H1 (cell line): ENCODE results near the gene SMIM33.
"Not testable (repeated sequence)": the region's sequence is repeated elsewhere in the genome, so short reads cannot be mapped to it uniquely, and the experiment has no call there.

Experiments used
- CREB1 ChIP-seq: IDR thresholded peaks from 2 replicates; pipeline ENCODE4 v1.6.1; 2012; ENCODE audit warnings: inconsistent platforms
- CTBP2 ChIP-seq: IDR thresholded peaks from 2 replicates; pipeline ENCODE4 v1.7.0; 2011; ENCODE audit warnings: borderline replicate concordance, mild to moderate bottlenecking, moderate library complexity, mixed read lengths, low read length; ENCODE audit not compliant: insufficient read depth, insufficient read length
- EZH2 ChIP-seq: fragments of 200-600 bp; sonication (generic); IDR thresholded peaks from 2 replicates; pipeline ENCODE4 v1.7.1; 2012; ENCODE audit warnings: low read depth, mild to moderate bottlenecking, moderate library complexity, low read length, inconsistent platforms; ENCODE audit not compliant: severe bottlenecking
- MAFK ChIP-seq: IDR thresholded peaks from 2 replicates; pipeline ENCODE4 v1.6.1; 2012; ENCODE audit warnings: low read depth, mild to moderate bottlenecking, improper control_type of control experiment, low read length
- POLR2A ChIP-seq, 2 experiments: IDR thresholded peaks; 1 replicate in 1 of 2; 2 replicates in 1 of 2; pipeline ENCODE4 v1.6.1; 2011; ENCODE audit warnings: low read depth in 2 of 2, low read length in 2 of 2, mild to moderate bottlenecking in 2 of 2; ENCODE audit errors: control extremely low read depth in 1 of 2
- RFX5 ChIP-seq: IDR thresholded peaks from 2 replicates; pipeline ENCODE4 v1.6.1; 2011; ENCODE audit warnings: low read depth, low read length, improper control_type of control experiment, borderline replicate concordance
- SAP30 ChIP-seq: fragments of 300-600 bp; sonication (generic); IDR thresholded peaks from 2 replicates; pipeline ENCODE4 v1.7.1; 2012; ENCODE audit warnings: low read length, moderate library complexity, mild to moderate bottlenecking, inconsistent platforms; ENCODE audit not compliant: insufficient read depth, insufficient replicate concordance
- ZNF274 ChIP-seq: IDR thresholded peaks from 2 replicates; pipeline ENCODE4 v1.7.0; 2012; ENCODE audit warnings: low read length, borderline replicate concordance; ENCODE audit errors: extremely low read depth
- TF ChIP-seq, protein P1 (sequence below), 3 experiments: IDR thresholded peaks; 1 replicate in 2 of 3; 2 replicates in 1 of 3; pipeline versions ENCODE4 v1.5.1 to v1.6.1; 2011; ENCODE audit warnings: low read length in 3 of 3, mild to moderate bottlenecking in 3 of 3, inconsistent platforms in 2 of 3, low read depth in 1 of 3, moderate library complexity in 1 of 3; ENCODE audit not compliant: insufficient read depth in 1 of 3; ENCODE audit errors: control extremely low read depth in 1 of 3
- TF ChIP-seq, protein P2 (sequence below): IDR thresholded peaks from 2 replicates; pipeline ENCODE4 v1.6.1; 2012; ENCODE audit warnings: inconsistent platforms

DNA sequence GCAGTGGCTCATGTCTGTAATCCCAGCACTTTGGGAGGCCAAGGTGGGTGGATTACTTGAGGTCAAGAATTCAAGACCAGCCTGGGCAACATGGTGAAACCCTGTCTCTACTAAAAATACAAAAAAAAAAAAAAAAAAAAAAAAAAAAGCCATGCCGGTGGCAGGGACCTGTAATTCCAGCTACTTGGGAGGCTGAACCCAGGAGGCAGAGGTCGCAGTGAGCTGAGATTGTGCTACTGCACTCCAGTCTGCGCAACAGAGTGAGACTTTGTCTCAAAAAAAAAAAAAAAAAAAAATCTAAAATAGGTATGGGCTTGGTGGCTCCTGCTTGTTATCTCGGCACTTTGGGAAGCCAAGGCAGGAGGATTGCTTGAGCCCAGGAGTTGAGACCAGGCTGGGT, 8.9 kb downstream of the SMIM33 start:
- TF ChIP-seq MAFK; ZNF274; POLR2A (IDR thresholded peaks at IDR 0.05; ENCODE audit: control extremely low read depth in 1 of 2, low read depth in 2 of 2, low read length in 2 of 2); RFX5; CREB1; CTBP2; EZH2; SAP30: not testable (repeated sequence)
- TF ChIP-seq, protein P1, sequence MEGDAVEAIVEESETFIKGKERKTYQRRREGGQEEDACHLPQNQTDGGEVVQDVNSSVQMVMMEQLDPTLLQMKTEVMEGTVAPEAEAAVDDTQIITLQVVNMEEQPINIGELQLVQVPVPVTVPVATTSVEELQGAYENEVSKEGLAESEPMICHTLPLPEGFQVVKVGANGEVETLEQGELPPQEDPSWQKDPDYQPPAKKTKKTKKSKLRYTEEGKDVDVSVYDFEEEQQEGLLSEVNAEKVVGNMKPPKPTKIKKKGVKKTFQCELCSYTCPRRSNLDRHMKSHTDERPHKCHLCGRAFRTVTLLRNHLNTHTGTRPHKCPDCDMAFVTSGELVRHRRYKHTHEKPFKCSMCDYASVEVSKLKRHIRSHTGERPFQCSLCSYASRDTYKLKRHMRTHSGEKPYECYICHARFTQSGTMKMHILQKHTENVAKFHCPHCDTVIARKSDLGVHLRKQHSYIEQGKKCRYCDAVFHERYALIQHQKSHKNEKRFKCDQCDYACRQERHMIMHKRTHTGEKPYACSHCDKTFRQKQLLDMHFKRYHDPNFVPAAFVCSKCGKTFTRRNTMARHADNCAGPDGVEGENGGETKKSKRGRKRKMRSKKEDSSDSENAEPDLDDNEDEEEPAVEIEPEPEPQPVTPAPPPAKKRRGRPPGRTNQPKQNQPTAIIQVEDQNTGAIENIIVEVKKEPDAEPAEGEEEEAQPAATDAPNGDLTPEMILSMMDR (IDR thresholded peaks at IDR 0.05; ENCODE audit: control extremely low read depth in 1 of 3, insufficient read depth in 1 of 3, low read depth in 1 of 3, low read length in 3 of 3) = not testable (repeated sequence)
- TF ChIP-seq, protein P2, sequence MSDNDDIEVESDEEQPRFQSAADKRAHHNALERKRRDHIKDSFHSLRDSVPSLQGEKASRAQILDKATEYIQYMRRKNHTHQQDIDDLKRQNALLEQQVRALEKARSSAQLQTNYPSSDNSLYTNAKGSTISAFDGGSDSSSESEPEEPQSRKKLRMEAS = not testable (repeated sequence)
